PC-3 (cell line): ENCODE data around the gene PTDSS2. TPM values are rescaled to one million over a fixed set of nuclear protein-coding genes. Genes with fewer than 3 reads are reported as not detected.

ENCODE experiments used
- ATAC-seq: fragments of 200-7000 bp; cut with Tn5 transposase; 2 replicates; pipeline ENCODE4 v1.9.1; 2020; ENCODE audit warnings: mild to moderate bottlenecking, moderate library complexity
- BruUV-seq: library from RNA; stranded (reverse); fragments of 400-500 nt; replicated peaks from 2 replicates; lab custom pipeline; 2021; lab: Mats Ljungman, UMichigan
- CTCF ChIA-PET: fragments of 300-600 bp; sonication (Branson Sonifier 250); formaldehyde crosslinking; loops from one replicate; lab custom pipeline; 2022; ENCODE audit warnings: antibody characterized with exemption; lab: Charles Lee
- POLR2A ChIA-PET: fragments of 300-600 bp; sonication (Branson Sonifier 250); formaldehyde crosslinking; loops from one replicate; lab custom pipeline; 2022; ENCODE audit warnings: antibody characterized with exemption; ENCODE audit not compliant: unreplicated experiment; lab: Charles Lee
- DNase-seq: peaks from one replicate; pipeline ENCODE4 v3.0.0-alpha.2; 2015
- H2AFZ ChIP-seq: fragments of 300-600 bp; sonication (generic); 2 replicates; pipeline ENCODE4 v1.6.0; 2016; ENCODE audit warnings: antibody characterized with exemption, low read length
- H3F3A ChIP-seq: fragments of 300-600 bp; sonication (generic); one replicate; pipeline ENCODE4 v1.6.0; 2017; ENCODE audit warnings: antibody characterized with exemption, low read length, control low read depth, mild to moderate bottlenecking; ENCODE audit not compliant: unreplicated experiment
- H3K27ac ChIP-seq: fragments of 300-600 bp; sonication (generic); 2 replicates; pipeline ENCODE4 v1.5.1; 2016; ENCODE audit warnings: mild to moderate bottlenecking, low read length
- H3K27me3 ChIP-seq: fragments of 300-600 bp; sonication (generic); 2 replicates; pipeline ENCODE4 v1.6.1; 2016; ENCODE audit warnings: low read length, mixed read lengths
- H3K36me3 ChIP-seq: fragments of 300-600 bp; sonication (generic); 2 replicates; pipeline ENCODE4 v1.6.1; 2016; ENCODE audit warnings: low read depth, mixed run types, low read length, mixed read lengths
- H3K4me1 ChIP-seq: fragments of 300-600 bp; sonication (generic); 2 replicates; pipeline ENCODE4 v1.5.1; 2016; ENCODE audit warnings: low read length; ENCODE audit not compliant: insufficient read depth
- H3K4me2 ChIP-seq: fragments of 300-600 bp; sonication (generic); 2 replicates; pipeline ENCODE4 v1.6.0; 2016; ENCODE audit warnings: low read length
- H3K4me3 ChIP-seq: fragments of 300-600 bp; sonication (generic); 2 replicates; pipeline ENCODE4 v1.5.1; 2016; ENCODE audit warnings: mild to moderate bottlenecking, low read length, mixed read lengths
- H3K79me2 ChIP-seq: fragments of 300-600 bp; sonication (generic); 2 replicates; pipeline ENCODE4 v1.6.1; 2017; ENCODE audit warnings: low read length, mixed read lengths
- H3K9ac ChIP-seq: fragments of 300-600 bp; sonication (generic); 2 replicates; pipeline ENCODE4 v1.6.0; 2016; ENCODE audit warnings: mild to moderate bottlenecking, low read length
- H3K9me2 ChIP-seq: fragments of 300-600 bp; sonication (generic); replicated peaks from 2 replicates; pipeline ENCODE4 v1.6.1; 2016; ENCODE audit warnings: mixed run types, low read length, mixed read lengths
- H3K9me3 ChIP-seq: fragments of 300-600 bp; sonication (generic); 2 replicates; pipeline ENCODE4 v1.6.1; 2016; ENCODE audit warnings: low read length, mixed read lengths
- H4K20me1 ChIP-seq: fragments of 300-600 bp; sonication (generic); 2 replicates; pipeline ENCODE4 v1.6.1; 2016; ENCODE audit warnings: low read length, mixed read lengths
- CTCF ChIP-seq: fragments of 300-600 bp; sonication (generic); conservative IDR thresholded peaks from 2 replicates; pipeline ENCODE4 v1.5.1; 2017; ENCODE audit warnings: antibody characterized with exemption, low read depth, mild to moderate bottlenecking, low read length
- EZH2 ChIP-seq: fragments of 300-600 bp; sonication (generic); IDR thresholded peaks from one replicate; pipeline ENCODE4 v1.6.1; 2017; ENCODE audit warnings: antibody characterized with exemption, mild to moderate bottlenecking, low read length; ENCODE audit not compliant: unreplicated experiment
- EZH2phosphoT487 ChIP-seq: fragments of 300-600 bp; sonication (generic); IDR thresholded peaks from 2 replicates; pipeline ENCODE4 v1.6.1; 2018; ENCODE audit warnings: mild to moderate bottlenecking, antibody characterized with exemption, low read length, borderline replicate concordance
- intact Hi-C: fragments of 100-400 bp; cut with micrococcal nuclease; formaldehyde crosslinking; loops from 2 replicates; pipeline ENCODE4 v1.9.0; 2023
- total RNA-seq: library from RNA; depleted of rRNA; stranded (reverse); fragments of >200 nt; gene quantifications from 2 replicates; pipeline ENCODE4 v1.2.3, GENCODE V29; 2014

The PTDSS2 gene
- total RNA-seq, 1 experiment from 2014 or later, result 53.0 TPM

- Histone ChIP-seq H3K79me2 (0 out of 2 replicates have a peak, but pooled peaks cover 17% of the 10 kb centered on the region), H4K20me1 (no peaks in the 10 kb centered on the region), H3K4me1 (peaks cover 15% of the 10 kb centered on the region), H3K36me3 (no peaks in the 10 kb centered on the region), H3K4me3 (peak overlapping the region; percentile 79), H3K9me2 (no peaks in the 10 kb centered on the region), H3K27ac (no peak overlapping the region), H2AFZ (no peak overlapping the region), H3K9ac (no peak overlapping the region), H3K9me3 (no peaks in the 10 kb centered on the region), H3F3A (no peaks in the 10 kb centered on the region), H3K4me2 (peak overlapping the region; percentile 92), H3K27me3 (no peaks in the 10 kb centered on the region)
- intact Hi-C loops, result loop anchor here (10.0 kb wide), 2 partner anchors 46 to 136 kb away; partner anchors contain the start of genes IFITM2 and PKP3
- ATAC-seq (no peak), DNase-seq (no peak)
- BruUV-seq, result TSS peak; percentile 24
- ChIA-PET POLR2A (no interaction called here), CTCF (interaction anchor here (0.6 kb wide), 1 partner anchor 17 kb away, joined by 3 read pairs; no protein-coding TSS in a partner anchor)
- TF ChIP-seq EZH2 (no peak), CTCF (no peak), EZH2phosphoT487 (no peak)
Measured at GRCh38 chr11:440065-441042, 9.7 kb upstream of the PTDSS2 start.

- Histone ChIP-seq H4K20me1 (no peaks in the 10 kb centered on the region), H3K4me2 (peak overlapping the region; percentile 92), H3K4me1 (peaks cover 15% of the 10 kb centered on the region), H3K79me2 (0 out of 2 replicates have a peak, but pooled peaks cover 17% of the 10 kb centered on the region), H3K27ac (no peak overlapping the region), H3K27me3 (no peaks in the 10 kb centered on the region), H3K9ac (no peak overlapping the region; the same call in 1 of the 2 replicates), H3F3A (no peaks in the 10 kb centered on the region), H3K4me3 (peak overlapping the region; percentile 79), H3K9me3 (no peaks in the 10 kb centered on the region), H3K9me2 (no peaks in the 10 kb centered on the region), H2AFZ (peak overlapping the region; percentile 55; the same call in 1 of the 2 replicates), H3K36me3 (no peaks in the 10 kb centered on the region)
- no TSS peak for BruUV-seq
- ATAC-seq (no peak), DNase-seq (no peak)
- intact Hi-C loops, result loop anchor here (10.0 kb wide), 2 partner anchors 46 to 136 kb away; partner anchors contain the start of genes IFITM2 and PKP3
- ChIA-PET POLR2A (no interaction called here), CTCF (no interaction called here)
- TF ChIP-seq EZH2phosphoT487 (no peak), CTCF (no peak), EZH2 (no peak)
Measured at GRCh38 chr11:441043-441417, 9.0 kb upstream of the PTDSS2 start.
